Ishikawa (cell line): ENCODE data around the gene SLC46A1.

Source experiments
- CREB1 ChIP-seq: IDR thresholded peaks from 2 replicates; pipeline ENCODE4 v1.6.1; 2012; ENCODE audit warnings: low read depth
- EP300 ChIP-seq: IDR thresholded peaks from 2 replicates; pipeline ENCODE4 v1.6.1; 2012; ENCODE audit warnings: borderline replicate concordance
- MAX ChIP-seq: IDR thresholded peaks from 2 replicates; pipeline ENCODE4 v1.6.1; 2012
- REST ChIP-seq: IDR thresholded peaks from 2 replicates; pipeline ENCODE4 v1.6.1; 2012; ENCODE audit warnings: low read depth, mild to moderate bottlenecking
- TAF1 ChIP-seq: IDR thresholded peaks from 2 replicates; pipeline ENCODE4 v1.6.1; 2012; ENCODE audit warnings: low read depth, mild to moderate bottlenecking
- TCF12 ChIP-seq: IDR thresholded peaks from 2 replicates; pipeline ENCODE4 v1.6.1; 2012; ENCODE audit warnings: low read depth
- USF1 ChIP-seq: IDR thresholded peaks from 2 replicates; pipeline ENCODE4 v1.6.1; 2012

- TF ChIP-seq USF1 (no peak), MAX (no peak), CREB1 (no peak), TCF12 (no peak), EP300 (no peak), REST (no peak), TAF1 (no peak)
Measured at GRCh38 chr17:28395426-28395825, 10.6 kb downstream of the SLC46A1 start.
